ENCODE data around the gene H2AZ1.

The H2AZ1 gene

DNA sequence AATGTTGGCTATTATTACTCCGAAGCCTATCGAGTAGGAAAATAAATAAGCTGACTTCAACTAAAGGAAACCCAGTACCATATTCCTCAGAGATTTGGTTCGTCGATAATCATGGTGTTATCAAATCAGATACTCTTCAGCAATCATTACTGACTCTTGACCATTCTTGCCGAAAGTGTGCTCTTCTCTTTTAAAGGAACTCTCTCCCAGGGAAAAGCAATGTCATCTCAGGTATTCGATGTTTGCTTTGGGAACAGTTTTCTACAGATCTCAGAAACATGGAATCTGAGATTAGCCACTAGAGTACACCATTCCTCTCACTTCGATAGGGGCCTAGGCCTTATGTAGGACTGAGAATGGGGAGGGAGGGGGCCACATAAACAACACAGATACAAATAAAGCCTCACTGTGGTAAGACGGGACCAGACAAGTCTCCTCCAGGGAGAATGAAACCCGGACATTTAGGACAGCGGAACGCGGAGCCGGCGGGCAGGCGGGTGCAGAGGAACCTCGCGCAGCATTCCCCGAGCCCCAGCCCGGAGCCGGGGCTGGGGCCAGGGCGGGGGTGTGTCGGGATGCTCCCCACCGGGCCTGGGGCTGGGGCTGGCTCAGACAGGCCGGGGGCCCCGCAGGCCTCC, 4.2 kb downstream of the H2AZ1 start:
- DNase-seq, result peak; percentile 0

DNA sequence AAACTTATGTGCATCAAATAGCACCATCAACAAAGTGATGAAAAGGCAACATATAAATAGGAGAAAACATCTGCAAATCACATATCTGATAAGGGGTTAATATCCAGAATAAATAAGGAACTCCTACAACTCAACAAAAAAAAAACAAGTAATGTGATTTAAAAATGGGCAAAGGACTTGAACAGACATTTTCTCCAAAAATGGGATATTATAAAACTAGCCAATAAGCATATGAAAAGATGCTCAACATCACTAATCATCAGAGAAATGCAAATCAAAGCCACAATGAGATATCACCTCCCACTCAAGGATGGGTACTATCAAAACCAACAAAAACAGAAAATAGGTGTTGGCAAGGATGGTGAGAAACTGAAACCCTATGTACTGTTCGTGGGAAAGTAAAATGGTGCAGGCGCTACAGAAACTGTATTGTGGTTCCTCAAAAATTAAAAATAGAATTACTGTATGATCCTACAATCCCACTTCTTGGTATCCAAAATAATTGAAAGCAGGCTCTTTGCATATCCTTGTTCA, 6.1 kb downstream of the H2AZ1 start:
- no peak for DNase-seq

DNA sequence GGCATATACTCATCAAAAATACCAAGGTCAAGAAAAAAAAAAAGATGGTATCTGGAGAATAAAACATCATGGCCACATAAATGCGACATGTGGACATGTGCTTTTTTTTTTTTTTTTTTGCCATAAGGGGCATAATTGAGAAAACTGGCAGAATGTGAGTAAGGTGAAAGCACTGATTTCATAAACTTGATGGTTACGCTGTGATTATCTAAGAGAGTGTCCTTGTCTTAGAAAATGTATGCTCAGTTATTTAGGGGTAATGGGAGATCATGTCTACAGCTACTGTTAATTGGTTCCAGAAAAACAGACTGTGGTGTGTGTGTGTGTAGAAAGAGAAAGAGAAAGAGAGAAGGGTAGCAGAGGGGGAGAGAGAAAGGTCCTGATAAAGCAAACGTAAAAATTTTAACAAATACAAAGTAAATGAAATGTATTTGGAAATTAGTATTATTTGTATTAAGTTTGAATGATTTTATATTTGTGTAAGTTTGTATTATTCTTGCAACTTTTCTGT, 11.8 kb downstream of the H2AZ1 start:
- no peak for DNase-seq

DNA sequence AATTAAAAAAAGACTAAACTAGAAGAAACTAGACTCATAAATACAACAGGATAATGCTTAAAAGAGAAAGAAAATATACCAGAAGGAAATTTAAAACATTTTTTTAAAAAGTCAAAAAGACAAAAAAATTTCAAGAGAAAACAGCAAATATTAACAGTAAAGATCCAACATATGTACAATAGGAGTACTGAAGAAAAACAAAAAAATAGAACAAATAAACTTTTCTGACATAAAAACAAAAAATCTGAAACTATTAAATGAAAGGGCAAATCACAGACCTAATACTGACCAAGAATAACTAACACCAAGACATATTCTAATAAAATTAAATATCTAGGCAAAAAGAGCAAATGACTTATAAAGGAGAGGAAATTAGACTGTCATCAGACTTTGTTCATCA, 15.2 kb downstream of the H2AZ1 start:
- peak; percentile 0 for DNase-seq

DNA sequence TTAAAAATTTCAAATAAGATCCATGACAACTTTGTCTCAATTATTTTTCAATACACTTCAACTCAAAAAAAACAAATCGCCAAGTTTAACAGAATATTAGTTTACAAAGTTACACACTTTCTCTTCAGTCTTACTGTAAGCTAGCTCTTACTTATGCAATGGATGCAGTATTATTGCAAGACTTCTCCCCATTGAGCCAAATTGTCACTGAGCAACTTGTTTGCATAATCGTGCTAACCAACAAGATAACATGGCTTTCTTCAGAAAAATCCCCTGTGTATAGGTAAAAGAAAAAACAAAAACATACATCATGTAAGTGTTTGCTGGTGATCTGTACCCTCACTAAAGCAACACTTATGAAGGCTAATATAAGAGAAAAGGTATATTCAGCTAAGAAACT, 22.5 kb downstream of the H2AZ1 start:
- no peak for DNase-seq

DNA sequence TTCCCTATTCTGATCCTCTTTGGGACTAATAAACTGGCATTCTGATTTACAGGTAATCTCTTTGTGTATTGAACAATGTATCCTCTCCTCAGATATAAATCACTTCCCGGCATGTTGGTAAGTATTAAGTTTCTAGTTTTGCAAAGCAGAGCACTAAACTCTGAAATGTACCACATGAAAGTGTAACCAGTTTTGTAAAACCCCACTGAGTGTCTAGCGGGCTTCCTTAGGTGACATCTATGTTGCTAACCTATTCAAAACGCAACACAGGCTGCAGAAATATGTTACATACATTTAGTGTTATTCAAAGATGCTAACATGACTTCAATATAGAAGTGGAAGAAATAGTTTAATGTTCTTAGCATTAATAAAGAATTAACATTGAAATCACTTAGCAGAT, 28.9 kb downstream of the H2AZ1 start:
- no peak for DNase-seq

DNA sequence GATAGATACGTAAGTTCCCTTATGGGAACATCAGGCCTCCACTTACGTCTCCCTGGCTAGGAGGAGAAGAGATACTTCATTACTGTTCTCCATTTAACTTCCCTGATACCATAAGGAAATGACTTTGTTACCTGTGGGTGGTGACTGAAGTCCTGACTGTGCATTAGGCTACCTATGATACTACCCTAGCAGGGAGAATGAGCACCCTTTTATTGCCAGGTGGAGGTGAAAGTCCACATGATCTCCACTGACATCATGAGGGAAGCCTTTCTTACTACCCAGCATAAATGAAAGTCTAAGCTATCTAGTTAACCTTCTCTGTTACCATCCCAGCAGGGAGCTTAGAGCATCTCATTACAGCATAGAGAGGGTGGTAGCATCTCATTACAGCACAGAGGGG, 31.4 kb downstream of the H2AZ1 start:
- DNase-seq, result no peak

DNA sequence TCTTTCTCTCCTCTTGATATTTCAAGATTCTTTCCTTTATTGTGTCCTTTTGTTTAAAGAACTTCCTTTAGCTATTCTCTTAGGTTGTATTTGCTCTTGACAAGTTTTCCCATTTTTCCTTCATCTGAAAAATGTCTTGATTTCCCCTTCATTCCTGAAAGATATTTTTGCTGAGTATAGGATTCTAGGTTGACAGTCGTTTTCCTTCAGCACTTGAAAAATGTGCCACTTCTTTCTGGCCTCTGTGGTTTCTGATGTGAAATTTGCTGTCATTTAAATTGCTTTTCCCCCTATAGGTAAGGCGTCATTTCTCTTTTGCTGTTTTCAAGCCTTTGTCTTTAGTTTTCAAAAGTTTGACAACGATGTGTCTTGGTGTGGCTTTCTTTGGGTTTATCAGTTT, 32.5 kb downstream of the H2AZ1 start:
- DNase-seq, result no peak

DNA sequence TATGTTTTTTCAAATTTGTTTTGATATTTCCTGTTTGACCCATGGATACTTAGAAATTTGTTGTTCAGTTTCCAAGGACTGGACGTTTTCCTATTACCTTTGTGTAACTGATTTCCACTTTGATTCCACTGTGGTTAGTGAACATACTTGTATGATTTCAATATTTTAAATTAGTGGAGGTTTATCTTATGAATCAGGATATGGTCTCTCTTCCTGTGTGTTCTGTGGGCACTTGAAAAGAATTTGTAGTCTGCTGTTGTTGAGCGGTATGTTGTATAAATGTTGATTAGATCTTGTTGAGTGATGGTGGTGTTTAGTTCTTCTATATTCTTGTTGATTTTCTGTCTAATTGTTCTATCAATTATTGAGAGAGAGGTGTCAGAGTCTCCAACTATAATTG, 34.6 kb downstream of the H2AZ1 start:
- DNase-seq, result no peak

Measured in NCI-H2171 (cell line).